H9 (cell line): ENCODE measurements around the gene CLEC16A. TPM values are rescaled to one million over a fixed set of nuclear protein-coding genes. Genes with fewer than 3 reads are reported as not detected.

Experiments used
- DNase-seq: peaks from one replicate; pipeline ENCODE4 v3.0.0-alpha.2; 2017
- H2AFZ ChIP-seq: one replicate; pipeline ENCODE4 v1.6.1; 2013; ENCODE audit warnings: mild to moderate bottlenecking, low read length, control low read depth, moderate library complexity
- H2AK5ac ChIP-seq: 2 replicates; pipeline ENCODE4 v1.6.1; 2013; ENCODE audit warnings: low read length, control low read depth, mixed read lengths; ENCODE audit not compliant: insufficient read length
- H2BK120ac ChIP-seq: one replicate; pipeline ENCODE4 v1.6.1; 2013; ENCODE audit warnings: low read depth, mild to moderate bottlenecking, low read length, control low read depth, inconsistent platforms; ENCODE audit not compliant: poor library complexity, severe bottlenecking
- H2BK12ac ChIP-seq: 2 replicates; pipeline ENCODE4 v1.6.1; 2013; ENCODE audit warnings: low read length, control low read depth, mixed read lengths, low read depth; ENCODE audit not compliant: insufficient read length
- H2BK15ac ChIP-seq: 2 replicates; pipeline ENCODE4 v1.6.1; 2013; ENCODE audit warnings: low read depth, low read length, control low read depth
- H2BK20ac ChIP-seq: one replicate; pipeline ENCODE4 v1.6.1; 2013; ENCODE audit warnings: low read depth, mild to moderate bottlenecking, low read length, control low read depth, inconsistent platforms; ENCODE audit not compliant: poor library complexity, severe bottlenecking
- H2BK5ac ChIP-seq: 2 replicates; pipeline ENCODE4 v1.6.1; 2013; ENCODE audit warnings: low read length, control low read depth, mixed read lengths; ENCODE audit not compliant: insufficient read length
- H3K14ac ChIP-seq: 2 replicates; pipeline ENCODE4 v1.6.1; 2013; ENCODE audit warnings: low read length, control low read depth; ENCODE audit not compliant: insufficient read depth
- H3K18ac ChIP-seq: 2 replicates; pipeline ENCODE4 v1.6.1; 2013; ENCODE audit warnings: low read depth, mild to moderate bottlenecking, mixed read lengths, low read length, control low read depth; ENCODE audit not compliant: insufficient read length
- H3K23ac ChIP-seq: 2 replicates; pipeline ENCODE4 v1.6.1; 2013; ENCODE audit warnings: low read length, control low read depth, mixed read lengths, low read depth; ENCODE audit not compliant: insufficient read length
- H3K23me2 ChIP-seq: 2 replicates; pipeline ENCODE4 v1.6.1; 2013; ENCODE audit warnings: low read depth, mild to moderate bottlenecking, mixed read lengths, low read length, control low read depth; ENCODE audit not compliant: insufficient read length, poor library complexity, severe bottlenecking
- H3K27ac ChIP-seq: 2 replicates; pipeline ENCODE4 v1.5.1; 2013; ENCODE audit warnings: low read length, control low read depth, mixed read lengths, low read depth; ENCODE audit not compliant: insufficient read length
- H3K27me3 ChIP-seq: 2 replicates; pipeline ENCODE4 v1.6.1; 2013; ENCODE audit warnings: low read length, control low read depth, inconsistent platforms; ENCODE audit not compliant: insufficient read depth
- H3K4ac ChIP-seq: 2 replicates; pipeline ENCODE4 v1.6.1; 2013; ENCODE audit warnings: low read depth, mild to moderate bottlenecking, control low read depth, inconsistent platforms, low read length, moderate library complexity
- H3K4me1 ChIP-seq: 2 replicates; pipeline ENCODE4 v1.6.1; 2013; ENCODE audit warnings: low read length, control low read depth, inconsistent platforms; ENCODE audit not compliant: insufficient read depth
- H3K4me2 ChIP-seq: 2 replicates; pipeline ENCODE4 v1.6.1; 2013; ENCODE audit warnings: low read length, control low read depth, mixed read lengths; ENCODE audit not compliant: insufficient read length, insufficient read depth
- H3K56ac ChIP-seq: 2 replicates; pipeline ENCODE4 v1.6.1; 2013; ENCODE audit warnings: low read depth, mild to moderate bottlenecking, mixed read lengths, low read length, control low read depth; ENCODE audit not compliant: insufficient read length
- H3K79me1 ChIP-seq: 2 replicates; pipeline ENCODE4 v1.6.1; 2013; ENCODE audit warnings: low read depth, mild to moderate bottlenecking, moderate library complexity, low read length, control low read depth, inconsistent platforms; ENCODE audit not compliant: insufficient read depth, poor library complexity, severe bottlenecking
- H3K79me2 ChIP-seq: 2 replicates; pipeline ENCODE4 v1.6.1; 2013; ENCODE audit warnings: low read length, control low read depth, inconsistent platforms; ENCODE audit not compliant: insufficient read depth
- H3K9ac ChIP-seq: 2 replicates; pipeline ENCODE4 v1.6.1; 2013; ENCODE audit warnings: low read length, control low read depth, mixed read lengths; ENCODE audit not compliant: insufficient read length; ENCODE audit errors: extremely low read depth
- H3K9me3 ChIP-seq: one replicate; pipeline ENCODE4 v1.6.1; 2013; ENCODE audit warnings: low read depth, low read length, inconsistent platforms; ENCODE audit not compliant: control insufficient read depth
- H3T11ph ChIP-seq: one replicate; pipeline ENCODE4 v1.6.1; 2013; ENCODE audit warnings: mild to moderate bottlenecking, low read length, control low read depth, inconsistent platforms
- H4K20me1 ChIP-seq: one replicate; pipeline ENCODE4 v1.6.1; 2013; ENCODE audit not compliant: control insufficient read depth, insufficient read length, insufficient read depth
- H4K5ac ChIP-seq: 2 replicates; pipeline ENCODE4 v1.6.1; 2013; ENCODE audit warnings: low read depth, mild to moderate bottlenecking, mixed read lengths, low read length, control low read depth; ENCODE audit not compliant: insufficient read length
- H4K8ac ChIP-seq: replicated peaks from 2 replicates; pipeline ENCODE4 v1.6.1; 2013; ENCODE audit warnings: low read length, control low read depth, mixed read lengths, low read depth; ENCODE audit not compliant: insufficient read length
- H4K91ac ChIP-seq: 2 replicates; pipeline ENCODE4 v1.6.1; 2013; ENCODE audit warnings: low read depth, mild to moderate bottlenecking, moderate library complexity, mixed read lengths, low read length, control low read depth; ENCODE audit not compliant: insufficient read length
- H3K27ac Mint-ChIP-seq, 3 experiments: 2 replicates in 2 of 3; 3 replicates in 1 of 3; pipeline ENCODE4 v1.8.0; 2020 to 2021; ENCODE audit warnings: mixed read lengths in 3 of 3, mild to moderate bottlenecking in 1 of 3, moderate library complexity in 1 of 3
- H3K27me3 Mint-ChIP-seq: 2 replicates; pipeline ENCODE4 v1.8.0; 2021; ENCODE audit warnings: low read depth, mild to moderate bottlenecking, moderate library complexity, mixed read lengths
- H3K36me3 Mint-ChIP-seq, 3 experiments: 2 replicates in 2 of 3; 3 replicates in 1 of 3; pipeline ENCODE4 v1.8.0; 2020 to 2021; ENCODE audit warnings: low read depth in 3 of 3, mixed read lengths in 3 of 3; ENCODE audit not compliant: insufficient read depth in 1 of 3
- H3K4me1 Mint-ChIP-seq, 2 experiments: 2 replicates each; pipeline ENCODE4 v1.8.0; 2020; ENCODE audit warnings: mixed read lengths in 2 of 2
- H3K4me3 Mint-ChIP-seq, 2 experiments: 2 replicates in 1 of 2; 3 replicates in 1 of 2; pipeline ENCODE4 v1.8.0; 2020 to 2021; ENCODE audit warnings: mild to moderate bottlenecking in 2 of 2, mixed read lengths in 2 of 2, moderate library complexity in 1 of 2
- H3K9me3 Mint-ChIP-seq, 2 experiments: 2 replicates in 1 of 2; 3 replicates in 1 of 2; pipeline ENCODE4 v1.8.0; 2020; ENCODE audit warnings: mild to moderate bottlenecking in 2 of 2, mixed read lengths in 2 of 2, moderate library complexity in 1 of 2
- WGBS: extraction: QIAGEN DNeasy Blood & Tissue Kit; methylation state at CpG from one replicate; pipeline ENCODE4 v1.1.7; 2013; ENCODE audit warnings: missing lambda C conversion rate, low lambda C conversion rate, mixed read lengths; ENCODE audit not compliant: insufficient read length; ENCODE audit errors: extremely low coverage; 5-methylcytosine and 5-hydroxymethylcytosine counted together
- total RNA-seq: library from RNA; stranded (reverse); gene quantifications from 2 replicates; pipeline ENCODE4 v1.2.1, GENCODE V29; 2021
- TF ChIP-seq, protein P1 (sequence below): fragments of 200-600 bp; sonication (generic); conservative IDR thresholded peaks from 3 replicates; pipeline ENCODE4 v1.8.0; 2021; ENCODE audit warnings: antibody characterized with exemption, mild to moderate bottlenecking

CLEC16A gene
- total RNA-seq, 1 experiment from 2014 or later = 15.2 TPM

DNA sequence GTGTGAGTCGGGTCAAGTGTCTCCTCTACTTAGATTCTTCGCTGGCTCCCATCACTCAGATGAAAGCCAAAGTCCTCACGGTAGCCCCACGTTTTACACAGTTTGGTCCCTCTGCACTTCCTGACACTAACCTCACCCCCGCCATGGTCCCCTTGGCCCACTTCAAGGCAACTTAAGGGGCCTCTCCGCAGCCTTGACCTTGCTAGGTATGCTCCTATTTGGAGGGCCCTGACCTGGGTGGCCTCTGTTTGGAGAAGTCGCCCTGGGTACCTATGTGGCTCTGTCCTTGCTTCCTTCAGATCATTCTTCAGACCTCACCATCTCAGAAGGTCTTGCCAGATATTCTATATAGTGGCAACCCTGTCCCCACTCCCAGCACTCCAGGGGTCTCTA is 201.5 kb downstream of the CLEC16A start:
- H4K91ac ChIP-seq = no peak overlapping the region
- H3K27me3 ChIP-seq = no peaks in the 10 kb centered on the region
- peaks cover 0 to 3% (median 0%) of the 10 kb centered on the region in 3 experiments; a peak in 2 of 7 replicates for H3K36me3 Mint-ChIP-seq
- H3K27ac ChIP-seq = no peak overlapping the region
- H2BK12ac ChIP-seq = no peak overlapping the region
- peaks cover 6% of the 10 kb centered on the region in 2 experiments for H3K4me1 Mint-ChIP-seq
- H2AK5ac ChIP-seq = no peak overlapping the region
- no peak overlapping the region for H3K4me3 Mint-ChIP-seq
- no peak overlapping the region for H3K56ac ChIP-seq
- TF ChIP-seq, protein P1, sequence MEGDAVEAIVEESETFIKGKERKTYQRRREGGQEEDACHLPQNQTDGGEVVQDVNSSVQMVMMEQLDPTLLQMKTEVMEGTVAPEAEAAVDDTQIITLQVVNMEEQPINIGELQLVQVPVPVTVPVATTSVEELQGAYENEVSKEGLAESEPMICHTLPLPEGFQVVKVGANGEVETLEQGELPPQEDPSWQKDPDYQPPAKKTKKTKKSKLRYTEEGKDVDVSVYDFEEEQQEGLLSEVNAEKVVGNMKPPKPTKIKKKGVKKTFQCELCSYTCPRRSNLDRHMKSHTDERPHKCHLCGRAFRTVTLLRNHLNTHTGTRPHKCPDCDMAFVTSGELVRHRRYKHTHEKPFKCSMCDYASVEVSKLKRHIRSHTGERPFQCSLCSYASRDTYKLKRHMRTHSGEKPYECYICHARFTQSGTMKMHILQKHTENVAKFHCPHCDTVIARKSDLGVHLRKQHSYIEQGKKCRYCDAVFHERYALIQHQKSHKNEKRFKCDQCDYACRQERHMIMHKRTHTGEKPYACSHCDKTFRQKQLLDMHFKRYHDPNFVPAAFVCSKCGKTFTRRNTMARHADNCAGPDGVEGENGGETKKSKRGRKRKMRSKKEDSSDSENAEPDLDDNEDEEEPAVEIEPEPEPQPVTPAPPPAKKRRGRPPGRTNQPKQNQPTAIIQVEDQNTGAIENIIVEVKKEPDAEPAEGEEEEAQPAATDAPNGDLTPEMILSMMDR = no peak
- H2BK120ac ChIP-seq = no peak overlapping the region
- H3K23me2 ChIP-seq = no peaks in the 10 kb centered on the region
- no peak overlapping the region for H3K4me2 ChIP-seq
- H3K9ac ChIP-seq = no peak overlapping the region
- no peak overlapping the region; the same call in 1 of the 2 replicates for H3K14ac ChIP-seq
- no peak for DNase-seq
- H4K5ac ChIP-seq = no peak overlapping the region
- H3K9me3 Mint-ChIP-seq = no peaks in the 10 kb centered on the region
- H3K4ac ChIP-seq = no peak overlapping the region
- H3K79me2 ChIP-seq = no peaks in the 10 kb centered on the region
- no peak overlapping the region for H4K8ac ChIP-seq
- H3K4me1 ChIP-seq = no peaks in the 10 kb centered on the region
- no CpG with 5 or more reads among the region's 7 CpGs for WGBS
- no peak overlapping the region for H3K23ac ChIP-seq
- no peak overlapping the region for H3K18ac ChIP-seq
- no peak overlapping the region for H3T11ph ChIP-seq
- H3K27me3 Mint-ChIP-seq = peaks cover 4% of the 10 kb centered on the region; the same call in 1 of the 2 replicates
- H2BK5ac ChIP-seq = no peak overlapping the region
- no peak overlapping the region for H2BK20ac ChIP-seq
- H4K20me1 ChIP-seq = no peaks in the 10 kb centered on the region
- no peak overlapping the region for H2AFZ ChIP-seq
- H3K27ac Mint-ChIP-seq = no peak overlapping the region; a peak in 1 of 7 replicates
- H2BK15ac ChIP-seq = no peak overlapping the region
- H3K9me3 ChIP-seq = no peaks in the 10 kb centered on the region
- H3K79me1 ChIP-seq = no peaks in the 10 kb centered on the region
